Activated T-cell treated with anti-CD3 and anti-CD28 coated beads, Interleukin-2, amount 50 U/mL, for 1 hour (primary cell): ENCODE measurements around the gene VEZT.
"Not testable (repeated sequence)": the region's sequence is repeated elsewhere in the genome, so short reads cannot be mapped to it uniquely, and the experiment has no call there.

ENCODE experiments used
- DNase-seq: peaks from one replicate; pipeline ENCODE4 v3.0.0-alpha.2; 2020

Gene VEZT, protein sequence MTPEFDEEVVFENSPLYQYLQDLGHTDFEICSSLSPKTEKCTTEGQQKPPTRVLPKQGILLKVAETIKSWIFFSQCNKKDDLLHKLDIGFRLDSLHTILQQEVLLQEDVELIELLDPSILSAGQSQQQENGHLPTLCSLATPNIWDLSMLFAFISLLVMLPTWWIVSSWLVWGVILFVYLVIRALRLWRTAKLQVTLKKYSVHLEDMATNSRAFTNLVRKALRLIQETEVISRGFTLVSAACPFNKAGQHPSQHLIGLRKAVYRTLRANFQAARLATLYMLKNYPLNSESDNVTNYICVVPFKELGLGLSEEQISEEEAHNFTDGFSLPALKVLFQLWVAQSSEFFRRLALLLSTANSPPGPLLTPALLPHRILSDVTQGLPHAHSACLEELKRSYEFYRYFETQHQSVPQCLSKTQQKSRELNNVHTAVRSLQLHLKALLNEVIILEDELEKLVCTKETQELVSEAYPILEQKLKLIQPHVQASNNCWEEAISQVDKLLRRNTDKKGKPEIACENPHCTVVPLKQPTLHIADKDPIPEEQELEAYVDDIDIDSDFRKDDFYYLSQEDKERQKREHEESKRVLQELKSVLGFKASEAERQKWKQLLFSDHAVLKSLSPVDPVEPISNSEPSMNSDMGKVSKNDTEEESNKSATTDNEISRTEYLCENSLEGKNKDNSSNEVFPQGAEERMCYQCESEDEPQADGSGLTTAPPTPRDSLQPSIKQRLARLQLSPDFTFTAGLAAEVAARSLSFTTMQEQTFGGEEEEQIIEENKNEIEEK

GRCh38 chr12:95217377-95218149, at the start of gene VEZT, which contains the start of gene FGD6:
Gene VEZT (plus strand): TSS chr12:95217807. CDS start chr12:95217851, 44 bp downstream.
Gene FGD6 (minus strand): TSS chr12:95217467. CDS start chr12:95217240, 227 bp downstream.
- DNase-seq, result peak; percentile 97

DNA sequence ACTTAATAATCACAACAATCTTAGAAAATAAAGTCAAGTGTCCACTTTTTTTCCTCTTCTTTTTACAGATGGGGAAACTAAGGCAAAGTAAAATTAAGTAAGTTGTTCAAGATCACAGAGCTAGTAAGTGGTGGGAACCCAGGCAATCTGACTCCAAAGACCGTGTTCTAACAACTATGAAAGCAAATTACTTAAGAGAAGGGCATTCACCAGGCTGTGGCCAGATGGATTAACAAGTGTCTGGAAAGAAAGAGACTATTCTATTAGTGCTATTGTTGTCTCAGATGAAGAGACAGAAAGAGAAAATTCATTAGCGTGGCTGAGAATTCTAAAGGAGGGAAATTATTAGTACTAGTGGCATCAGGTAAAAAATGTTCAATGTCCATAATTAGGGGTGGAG, 48.9 kb upstream of the VEZT start:
- DNase-seq, result no peak

GRCh38 chr12:95169368-95169767, 48.2 kb upstream of the VEZT start:
- no peak for DNase-seq

DNA sequence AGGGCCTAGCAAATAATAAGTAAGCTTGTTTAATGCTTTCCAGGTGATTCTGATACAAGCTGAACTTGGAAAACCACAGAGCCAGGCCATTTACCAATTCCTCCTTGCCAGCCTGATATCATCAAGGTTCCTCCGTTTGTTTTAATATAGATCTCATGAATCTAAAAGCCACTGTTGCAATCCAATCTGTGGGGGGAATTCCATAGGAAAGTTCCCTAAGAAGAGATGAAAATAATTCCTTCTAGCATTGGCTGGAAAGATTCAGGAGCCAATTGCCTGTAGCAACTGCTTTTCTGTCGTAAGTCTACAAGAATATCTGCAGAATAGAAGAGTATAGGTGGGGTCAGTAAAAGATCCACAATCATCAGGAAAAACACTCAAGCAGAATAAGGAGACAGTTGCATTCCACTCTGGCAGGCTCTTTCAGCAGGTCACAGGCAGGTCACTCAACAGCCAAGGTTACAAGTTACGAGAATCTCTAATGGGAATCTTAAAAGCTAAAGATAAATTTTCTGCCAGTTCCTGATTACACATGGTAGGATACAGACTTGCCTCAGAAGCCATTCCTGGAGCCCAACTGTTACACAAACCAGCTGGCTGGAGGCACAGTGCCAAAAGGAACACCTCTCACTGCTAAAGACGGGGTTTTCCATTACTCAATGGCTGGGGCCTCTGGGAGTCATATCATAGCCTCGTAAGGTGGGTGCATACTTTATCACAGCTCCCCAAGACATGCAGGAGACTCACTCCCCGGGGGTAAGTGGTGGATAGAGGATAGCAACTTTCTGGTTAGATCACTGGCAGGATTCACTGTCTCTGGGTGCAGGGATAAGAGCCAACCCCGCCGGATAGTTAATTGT, 44.0 kb upstream of the VEZT start:
- no peak for DNase-seq

DNA sequence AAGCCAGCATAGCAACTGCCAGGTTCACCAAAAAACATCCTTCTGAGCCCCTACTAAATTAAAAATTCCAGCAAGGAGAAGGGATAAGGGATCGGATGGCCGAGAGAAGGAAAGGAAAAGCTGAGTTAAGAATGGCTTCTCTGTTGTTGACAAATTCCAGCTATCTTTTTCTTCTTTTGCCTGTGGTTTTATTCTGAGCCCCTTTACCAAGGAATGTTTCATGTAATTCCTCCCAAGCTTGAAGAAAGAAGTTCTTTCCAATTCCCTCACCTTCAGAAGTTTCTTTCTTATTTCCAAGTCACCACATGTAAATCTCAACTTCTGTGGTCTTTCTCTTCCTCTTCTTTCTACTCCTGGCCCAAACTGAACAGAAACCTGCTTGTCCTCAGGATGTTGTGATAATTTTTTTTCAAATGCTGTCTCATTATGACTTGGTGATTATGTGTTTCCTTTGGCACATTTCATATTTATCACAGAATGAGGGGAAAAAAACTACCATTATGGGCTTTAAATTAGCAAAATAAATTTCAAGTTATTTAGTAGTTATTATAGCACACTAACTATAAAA, 40.3 kb upstream of the VEZT start:
- no peak for DNase-seq

- DNase-seq, result no peak
Measured at GRCh38 chr12:95178136-95178535, 39.5 kb upstream of the VEZT start.

DNA sequence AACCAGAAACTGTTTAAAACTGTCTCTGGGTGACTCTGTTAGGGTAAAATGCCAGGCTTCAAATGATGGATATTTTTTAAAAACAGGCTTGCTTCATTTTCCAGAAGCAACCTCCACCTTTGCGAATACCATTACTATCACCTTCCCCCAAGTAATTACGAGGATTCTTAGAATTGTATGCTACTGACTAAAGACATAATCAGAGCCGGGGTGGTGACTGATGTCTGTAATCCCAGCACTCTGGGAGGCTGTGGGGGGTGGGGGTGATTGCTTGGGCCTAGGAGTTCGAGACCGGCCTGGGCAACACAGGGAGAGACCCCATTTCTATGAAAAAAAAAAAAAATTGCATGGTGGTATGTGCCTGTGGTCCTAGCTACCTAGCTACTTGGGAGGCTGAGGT, 38.6 kb upstream of the VEZT start:
- no peak for DNase-seq

GRCh38 chr12:95181103-95181502, 36.5 kb upstream of the VEZT start:
- no peak for DNase-seq

DNA sequence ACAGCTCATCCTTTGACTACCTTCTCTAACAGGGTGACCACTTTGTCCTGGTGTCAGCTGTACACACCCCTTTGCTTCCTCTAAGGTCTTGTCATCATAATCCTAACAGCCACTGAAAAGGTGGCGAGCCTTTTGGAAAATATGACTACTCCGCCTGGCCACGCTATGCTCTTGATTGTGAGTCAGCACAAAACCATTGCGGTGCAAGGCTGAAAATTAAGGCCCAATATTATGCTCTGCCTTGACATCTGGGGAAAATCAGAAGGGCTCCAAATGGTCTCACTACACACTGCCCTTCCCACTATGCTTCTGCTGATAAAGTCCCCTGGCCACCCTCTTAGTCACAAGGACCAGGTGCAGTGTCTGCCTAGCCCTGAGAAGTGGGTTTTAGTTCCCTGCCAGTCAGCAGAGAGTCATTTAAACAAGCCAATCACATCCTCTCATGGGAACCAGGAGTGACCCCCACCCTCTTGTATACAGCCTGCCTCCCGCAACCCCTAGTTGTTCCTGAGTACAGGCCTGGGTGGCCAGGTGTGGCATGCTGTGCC, 34.7 kb upstream of the VEZT start:
- no peak for DNase-seq

DNA sequence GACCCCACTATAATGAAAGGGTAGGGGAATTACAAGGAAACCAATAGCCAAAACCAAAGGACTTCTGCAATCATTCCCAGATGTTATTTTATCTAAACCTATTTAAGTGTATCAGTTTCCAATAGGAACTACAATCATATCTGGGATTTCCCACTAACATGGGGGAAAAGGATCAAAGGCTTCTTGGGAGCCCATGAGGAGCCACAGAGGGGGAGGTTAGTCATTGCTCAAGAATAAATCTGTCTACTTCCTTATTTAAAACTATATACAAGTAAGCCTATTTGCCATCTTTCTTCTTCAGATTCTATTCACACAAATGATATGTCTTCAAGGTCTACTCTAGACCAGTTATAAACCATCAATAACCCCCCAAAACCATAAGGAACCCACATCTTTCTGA, 33.5 kb upstream of the VEZT start:
- no peak for DNase-seq

DNA sequence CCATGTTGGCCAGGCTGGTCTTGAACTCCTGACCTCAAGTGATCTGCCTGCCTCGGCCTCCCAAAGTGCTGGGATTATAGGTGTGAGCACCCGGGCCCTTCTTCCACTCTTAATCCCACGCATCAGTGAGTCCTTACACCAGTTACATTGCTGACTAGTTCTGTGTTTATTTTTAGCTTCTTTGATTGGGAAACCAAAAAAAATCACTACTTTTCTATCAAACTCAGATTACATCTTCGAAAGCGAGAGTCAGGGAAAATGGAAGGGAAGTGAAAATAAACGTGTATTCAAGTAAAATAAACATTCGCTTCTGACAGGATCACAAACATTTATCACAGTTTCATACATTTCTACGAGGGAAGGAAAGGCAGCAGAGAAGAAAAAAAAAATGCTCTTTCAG, 32.5 kb upstream of the VEZT start:
- no peak for DNase-seq

- no peak for DNase-seq
Measured at GRCh38 chr12:95185854-95186253, 31.8 kb upstream of the VEZT start.

- DNase-seq, result no peak
Measured at GRCh38 chr12:95187865-95188415, 29.7 kb upstream of the VEZT start.

DNA sequence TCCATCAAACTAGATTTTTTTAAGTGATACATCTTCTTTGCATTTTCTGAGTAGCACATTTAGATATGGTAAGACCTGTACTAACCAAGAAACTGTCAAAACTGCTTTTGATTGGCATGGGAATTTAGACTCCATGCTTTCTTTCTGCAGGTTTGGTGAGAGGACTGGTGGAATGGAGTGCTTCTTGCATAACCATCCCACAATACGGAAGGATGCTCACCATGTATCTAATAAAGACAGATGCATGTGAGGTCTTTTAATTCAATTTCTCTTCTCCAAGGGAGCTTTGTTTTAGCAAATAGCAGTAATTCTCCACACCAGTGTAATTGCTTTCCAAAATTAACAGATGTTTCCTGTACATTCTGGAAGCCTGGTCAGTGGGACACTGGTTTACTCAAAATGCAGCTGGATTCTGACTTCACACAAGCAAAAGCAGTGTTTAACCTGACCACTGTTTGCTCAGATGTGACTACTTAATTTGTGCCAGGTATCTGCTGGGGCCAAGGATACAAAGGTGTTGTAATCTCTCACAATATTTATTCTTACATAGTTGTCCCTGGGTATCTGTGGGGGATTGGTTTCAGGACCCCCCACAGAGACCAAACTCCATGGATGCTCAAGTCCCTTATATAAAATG, 26.4 kb upstream of the VEZT start:
- no peak for DNase-seq

DNA sequence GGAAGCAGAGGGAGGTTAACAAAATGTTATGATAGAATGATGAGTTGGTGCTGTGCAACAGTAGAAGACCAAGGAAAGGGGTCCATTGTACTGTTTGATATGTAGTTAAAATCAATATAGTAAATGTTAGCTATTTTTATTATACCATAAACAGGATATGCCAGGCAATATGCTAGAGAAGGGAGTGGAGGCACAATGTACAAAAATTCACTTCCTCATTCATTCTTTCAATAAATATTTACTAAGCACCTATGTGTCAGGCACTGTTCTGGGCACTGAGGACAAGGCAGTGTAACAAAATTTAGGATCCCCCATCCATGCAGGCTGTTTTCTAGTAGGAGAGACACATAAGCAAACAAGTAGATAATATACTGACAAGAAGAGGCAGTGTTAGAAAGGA, 25.3 kb upstream of the VEZT start:
- DNase-seq, result no peak

GRCh38 chr12:95193139-95193538, 24.5 kb upstream of the VEZT start:
- DNase-seq, result no peak

- no peak for DNase-seq
Measured at GRCh38 chr12:95195122-95195521, 22.5 kb upstream of the VEZT start.

DNA sequence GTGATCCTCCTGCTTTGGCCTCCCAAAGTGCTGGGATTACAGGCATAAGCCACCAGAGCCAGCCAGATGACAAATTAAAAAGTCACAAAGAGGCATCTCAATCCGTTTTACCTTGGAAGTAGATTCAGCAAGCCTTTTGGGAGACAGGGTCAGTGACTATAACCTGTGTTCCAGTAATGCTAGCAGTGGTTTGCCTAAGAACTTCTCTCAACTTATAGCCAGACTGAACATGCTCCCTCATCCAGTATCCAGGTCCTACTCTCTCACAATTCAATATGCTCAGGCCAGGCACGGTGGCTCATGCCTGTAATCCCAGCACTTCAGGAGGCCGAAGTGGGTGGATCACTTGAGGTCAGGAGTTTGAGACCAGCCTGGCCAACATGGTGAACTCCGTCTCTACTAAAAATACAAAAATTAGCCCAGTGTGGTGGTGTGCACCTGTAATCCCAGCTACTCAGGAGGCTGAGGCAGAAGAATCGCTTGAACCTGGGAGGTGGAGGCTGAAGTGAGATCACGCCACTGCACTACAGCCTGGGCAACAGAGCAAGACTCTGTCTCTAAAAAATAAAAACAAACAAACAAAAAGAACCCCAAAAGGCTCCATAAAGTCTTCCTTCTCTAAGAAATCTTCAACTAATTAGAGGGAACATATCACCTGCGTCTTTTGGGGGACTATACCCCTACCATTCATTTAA, 20.6 kb upstream of the VEZT start:
- DNase-seq, result not testable (repeated sequence)

GRCh38 chr12:95197636-95198035, 20.0 kb upstream of the VEZT start:
- no peak for DNase-seq

DNA sequence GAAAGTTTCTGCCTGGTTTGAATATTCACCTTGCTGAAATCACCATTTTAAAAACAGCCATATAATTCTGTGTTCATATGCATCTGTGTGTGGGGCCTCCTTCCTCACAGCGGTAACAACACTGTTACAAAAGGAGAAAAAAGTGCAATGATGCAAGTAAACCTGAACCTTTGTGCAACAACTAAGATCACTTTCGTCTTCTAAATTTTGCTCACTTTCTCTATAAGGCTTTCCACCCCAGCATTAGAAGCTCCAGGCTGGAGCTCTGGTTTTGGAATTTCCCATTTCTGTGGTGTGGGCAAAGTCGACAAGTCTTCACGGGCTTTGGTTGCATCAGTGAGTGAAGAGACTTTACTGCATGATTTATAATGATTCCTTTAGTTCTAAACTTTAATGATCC, 18.7 kb upstream of the VEZT start:
- no peak for DNase-seq
